GM21447 (cell line): ENCODE data around the gene TECPR2.

Source experiments
- ATAC-seq: cut with Tn5 transposase; IDR thresholded peaks from one replicate; pipeline ENCODE4 v1.9.1; 2021; ENCODE audit not compliant: unreplicated experiment

Gene TECPR2

DNA sequence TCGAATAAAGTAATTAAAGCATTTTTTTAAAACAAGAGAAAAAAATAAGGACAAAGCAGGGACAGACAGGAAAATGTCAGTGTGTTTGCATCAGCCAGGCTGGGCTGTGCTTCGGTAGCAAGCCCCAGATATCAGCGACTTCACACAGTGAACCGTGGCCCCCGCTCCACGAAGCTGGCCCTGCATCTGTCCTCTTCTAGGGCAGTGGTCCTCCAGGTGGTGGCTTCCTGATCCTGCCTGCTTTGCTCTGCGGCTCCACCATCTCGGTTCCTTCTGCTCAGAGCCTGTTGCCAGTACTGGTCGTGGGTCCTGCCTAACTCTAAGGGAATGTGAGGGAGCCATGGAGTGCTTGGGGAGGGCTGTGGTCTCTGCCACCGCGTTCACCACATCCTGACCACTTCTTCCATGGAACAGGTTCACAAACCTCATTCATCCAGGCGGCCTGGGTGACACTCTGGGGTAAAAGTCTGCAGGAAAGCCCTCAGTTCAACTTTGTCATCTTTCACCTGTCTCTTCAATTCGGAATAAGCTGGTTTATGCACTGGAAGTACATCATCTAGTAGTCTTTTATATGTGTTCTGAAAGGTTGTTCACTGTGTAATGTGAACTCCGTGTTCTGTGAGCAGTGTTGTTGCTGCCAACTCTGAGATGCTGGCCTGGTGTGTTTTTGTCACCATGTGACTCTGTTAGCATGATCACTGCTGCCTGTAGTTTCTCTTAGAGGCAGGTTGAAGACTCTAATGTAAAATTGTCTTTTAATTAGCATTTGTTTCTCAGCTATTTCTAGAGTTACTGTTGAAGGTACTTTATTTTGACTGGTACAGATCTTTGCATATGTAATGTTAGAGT, 99.0 kb downstream of the TECPR2 start:
- ATAC-seq: no peak

DNA sequence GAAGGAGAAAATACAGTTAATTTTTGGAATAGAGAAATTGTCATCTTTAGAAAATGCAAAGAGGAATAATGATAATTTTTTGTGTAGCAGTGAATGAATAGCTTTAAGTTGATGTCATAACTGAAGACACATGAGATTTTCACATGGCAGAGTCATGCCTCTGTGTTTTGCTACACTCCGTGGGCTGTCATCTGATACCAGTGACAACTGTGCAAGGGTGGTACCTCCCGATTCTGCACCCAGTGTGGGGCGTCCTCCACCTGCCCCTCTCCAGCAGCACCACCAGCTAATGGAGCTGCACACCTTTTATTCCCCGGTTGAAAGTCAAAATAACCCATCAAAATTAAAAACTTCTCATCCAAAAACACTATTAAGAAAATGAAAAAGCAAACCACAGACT, 99.7 kb downstream of the TECPR2 start:
- ATAC-seq: no peak

DNA sequence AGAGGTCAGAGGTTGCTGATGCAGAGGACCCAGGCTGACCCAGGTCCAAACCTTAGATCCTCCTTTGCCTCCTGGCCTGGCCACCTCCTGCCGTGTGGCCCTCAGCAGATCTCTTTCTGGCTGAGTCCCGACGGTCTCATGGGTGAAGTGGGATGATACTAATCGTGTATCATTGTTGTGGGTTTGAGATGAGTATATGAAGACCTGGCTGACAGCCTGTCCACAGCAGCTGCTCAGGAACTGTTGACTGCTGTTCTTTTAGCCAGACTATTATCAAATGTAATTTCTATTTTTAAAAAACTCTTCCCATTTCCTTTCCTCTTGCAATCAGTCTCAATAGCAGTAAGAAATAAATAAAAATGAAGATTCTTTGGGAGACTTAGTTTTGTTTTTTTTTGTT, 101.3 kb downstream of the TECPR2 start:
- ATAC-seq: no peak

DNA sequence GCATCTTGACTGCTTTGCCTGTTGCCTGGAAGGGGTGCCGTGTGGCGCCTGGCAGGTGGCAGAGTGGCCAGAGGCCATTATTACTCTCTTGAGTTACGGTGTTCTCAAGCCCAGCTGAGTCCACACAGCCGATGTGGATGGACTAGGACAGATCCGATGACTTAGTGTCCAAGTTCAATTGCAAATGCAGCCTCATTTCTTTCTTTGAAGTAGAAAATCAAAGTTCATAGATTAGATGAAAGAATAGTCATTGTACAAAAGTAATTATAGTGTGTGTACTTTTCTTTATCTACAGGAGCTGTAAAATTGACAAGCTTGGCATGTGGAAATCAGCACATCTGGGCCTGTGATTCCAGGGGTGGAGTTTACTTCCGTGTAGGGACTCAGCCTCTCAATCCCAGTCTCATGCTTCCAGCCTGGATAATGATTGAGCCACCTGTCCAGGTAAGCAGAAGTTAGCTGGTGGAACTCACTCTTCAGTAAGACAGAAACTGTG, 102.2 kb downstream of the TECPR2 start:
- ATAC-seq: no peak

DNA sequence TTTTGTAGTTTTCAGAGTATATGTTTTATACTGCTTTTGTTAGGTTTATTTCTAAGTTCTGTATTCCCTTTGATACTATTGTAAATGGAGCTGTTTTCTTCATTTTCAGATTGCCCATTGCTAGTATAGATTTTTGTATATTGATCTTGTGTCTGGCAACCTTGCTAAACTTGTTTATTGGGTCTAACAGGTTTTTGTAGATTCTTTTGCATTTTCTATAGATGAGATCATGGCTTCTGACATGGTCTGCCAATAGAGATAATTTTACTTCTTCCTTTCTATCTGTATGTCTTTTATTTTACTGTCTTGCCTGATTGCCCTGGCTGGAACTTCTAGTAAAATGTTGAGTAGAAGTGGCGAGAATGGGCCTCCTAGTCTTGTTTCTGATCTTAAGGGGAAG, 106.5 kb downstream of the TECPR2 start:
- no peak for ATAC-seq

DNA sequence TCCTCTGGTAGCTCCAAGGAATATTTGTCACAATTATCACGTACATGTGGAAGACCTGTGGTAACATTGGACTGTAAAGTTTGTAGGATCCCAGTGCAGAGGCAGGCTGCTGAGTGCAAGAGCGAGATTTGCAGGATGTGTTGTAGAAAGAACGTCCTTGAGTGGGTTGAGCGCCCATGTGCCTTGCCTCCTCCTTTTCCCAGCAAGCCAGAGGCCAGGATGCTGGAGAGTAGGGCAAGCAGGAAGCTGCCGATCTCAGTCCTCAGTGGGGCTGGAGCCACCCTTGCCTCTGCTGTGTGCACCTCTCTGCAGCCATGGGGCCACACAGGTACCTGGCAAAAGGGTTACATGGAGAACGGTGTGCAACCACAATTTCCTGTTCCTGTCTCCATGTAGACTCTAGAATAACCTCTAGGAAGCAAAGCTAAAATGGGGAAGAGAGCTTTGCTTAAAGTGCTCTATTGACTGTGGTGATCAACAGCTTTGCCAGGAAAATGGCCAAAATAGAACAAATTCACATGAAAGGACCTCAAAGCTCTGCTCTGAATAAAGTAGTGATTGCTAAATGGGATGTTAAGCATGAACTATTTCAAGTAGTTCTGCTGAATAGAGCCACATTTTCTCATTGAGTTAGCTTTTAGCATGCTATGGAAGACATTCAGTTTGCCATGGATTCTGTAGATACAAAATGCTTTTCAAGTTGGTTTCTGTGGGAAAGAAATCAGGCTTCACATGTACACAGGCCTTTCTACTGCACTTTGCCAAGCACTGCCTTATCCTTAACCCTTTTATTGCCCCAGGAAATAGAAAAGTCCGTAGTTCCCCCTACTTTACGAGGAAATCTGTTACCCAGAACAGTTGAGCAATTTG, 109.4 kb downstream of the TECPR2 start:
- ATAC-seq: no peak

DNA sequence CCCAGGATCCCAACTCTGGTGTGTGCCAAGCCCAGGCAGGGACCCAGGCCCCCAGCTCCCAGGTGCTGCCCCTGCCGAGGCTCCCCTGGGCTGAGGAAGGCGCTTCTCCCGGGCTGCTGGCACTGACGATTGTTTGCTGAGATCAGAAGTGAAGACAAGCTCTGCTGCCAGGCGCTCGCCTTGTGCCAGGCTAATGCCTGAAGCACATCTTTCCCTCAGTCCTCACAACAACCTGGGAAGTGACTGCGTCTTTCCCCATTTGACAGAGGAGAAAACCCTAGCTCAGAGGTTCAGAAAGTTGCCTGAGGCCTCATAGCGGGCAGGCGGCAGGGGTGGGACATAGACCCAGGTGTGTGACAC, 110.0 kb downstream of the TECPR2 start:
- ATAC-seq: no peak

DNA sequence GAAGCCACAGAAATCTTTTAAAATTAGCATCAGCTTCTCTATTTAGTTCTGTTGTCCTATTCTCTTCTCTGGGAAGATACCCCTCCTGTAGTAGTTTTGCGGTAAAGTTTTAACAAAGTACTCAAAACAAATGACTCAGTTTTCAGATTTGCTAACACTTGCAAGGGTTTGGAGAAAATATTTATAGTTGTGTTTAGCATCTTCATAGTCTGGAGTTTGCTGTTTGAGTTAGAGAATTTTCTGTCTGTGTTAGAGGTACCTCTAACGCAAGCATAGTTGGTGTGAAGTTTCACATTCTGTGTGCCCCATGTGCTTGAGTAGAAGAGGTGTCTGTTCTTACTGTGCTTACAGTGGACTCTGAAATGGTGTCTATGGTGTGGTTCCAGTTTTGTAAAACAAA, 110.8 kb downstream of the TECPR2 start:
- no peak for ATAC-seq

DNA sequence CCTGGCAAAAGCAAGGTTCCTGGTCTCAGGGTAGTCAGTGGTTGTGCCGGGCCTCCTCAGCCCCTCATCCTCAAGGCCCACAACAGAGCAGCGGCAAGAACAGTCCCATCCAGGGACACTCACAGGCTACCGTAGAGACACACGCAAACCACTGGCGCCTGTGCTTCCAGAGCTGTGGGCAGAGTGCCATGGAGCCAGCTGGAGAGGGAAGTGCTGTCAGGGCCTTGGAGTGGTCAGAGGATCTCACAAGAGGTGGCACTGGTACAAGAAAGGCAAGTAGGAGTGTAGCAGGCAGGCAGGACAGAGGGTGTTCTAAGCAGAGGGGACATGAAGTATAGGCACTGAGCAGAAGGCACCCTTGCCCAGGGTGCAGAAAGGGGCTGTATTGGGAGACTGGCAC, 112.2 kb downstream of the TECPR2 start:
- no peak for ATAC-seq

DNA sequence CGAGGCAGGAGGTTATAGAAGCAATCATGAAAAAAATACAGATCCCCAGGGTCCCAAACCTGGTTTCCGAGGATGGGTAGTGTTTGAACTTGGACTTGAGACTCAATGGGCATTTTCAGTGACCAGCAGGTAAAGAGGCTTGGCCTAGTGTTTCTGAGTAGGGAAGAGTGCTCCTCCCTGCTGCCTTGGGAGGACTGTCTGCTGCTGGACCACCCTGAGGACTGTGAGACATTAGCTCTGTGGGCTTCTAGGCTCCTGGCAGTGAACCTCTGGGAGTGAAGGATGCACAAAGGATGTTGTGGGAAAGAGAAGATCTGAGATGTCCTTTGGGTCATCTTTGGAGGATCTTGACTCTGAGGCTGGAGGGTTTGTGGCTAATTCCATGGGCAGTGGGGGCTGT, 116.4 kb downstream of the TECPR2 start:
- no peak for ATAC-seq

DNA sequence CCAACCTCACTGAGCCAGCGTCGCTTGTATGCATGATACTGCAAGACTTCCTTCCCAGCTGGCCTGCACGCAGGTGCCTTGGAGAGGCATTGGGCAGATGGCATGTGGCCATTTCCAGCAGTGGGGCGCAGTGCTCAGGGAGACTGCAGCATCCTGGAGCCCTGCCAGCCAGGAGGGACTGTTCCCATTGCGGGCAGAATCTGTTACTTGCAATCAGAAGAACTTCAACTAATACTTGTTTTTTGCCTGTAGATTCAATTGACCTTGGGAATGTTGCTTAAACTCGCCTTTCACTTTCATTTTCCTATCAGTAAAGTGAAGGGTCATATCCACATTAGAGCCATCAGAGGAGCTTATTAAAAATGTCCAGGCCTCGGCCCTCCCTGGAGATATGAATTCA, 117.0 kb downstream of the TECPR2 start:
- no peak for ATAC-seq

DNA sequence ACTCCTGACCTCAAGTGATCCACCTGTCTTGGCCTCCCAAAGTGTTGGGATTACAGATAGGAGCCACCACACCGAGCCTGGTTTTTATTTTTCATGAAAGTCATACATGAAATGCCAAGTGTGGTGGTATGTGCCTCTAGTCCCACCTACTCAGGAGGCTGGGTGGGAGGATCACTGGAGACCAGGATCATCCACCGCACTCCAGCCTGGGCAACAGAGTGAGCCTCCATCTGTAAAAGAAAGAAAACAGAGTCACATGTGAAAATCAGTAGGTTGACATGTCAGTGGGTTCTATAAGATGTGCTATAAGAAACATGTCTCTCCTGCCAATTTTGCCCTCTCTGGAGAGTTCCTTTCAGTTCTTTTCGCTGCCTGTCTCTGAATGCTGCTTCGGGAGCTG, 118.6 kb downstream of the TECPR2 start:
- no peak for ATAC-seq

DNA sequence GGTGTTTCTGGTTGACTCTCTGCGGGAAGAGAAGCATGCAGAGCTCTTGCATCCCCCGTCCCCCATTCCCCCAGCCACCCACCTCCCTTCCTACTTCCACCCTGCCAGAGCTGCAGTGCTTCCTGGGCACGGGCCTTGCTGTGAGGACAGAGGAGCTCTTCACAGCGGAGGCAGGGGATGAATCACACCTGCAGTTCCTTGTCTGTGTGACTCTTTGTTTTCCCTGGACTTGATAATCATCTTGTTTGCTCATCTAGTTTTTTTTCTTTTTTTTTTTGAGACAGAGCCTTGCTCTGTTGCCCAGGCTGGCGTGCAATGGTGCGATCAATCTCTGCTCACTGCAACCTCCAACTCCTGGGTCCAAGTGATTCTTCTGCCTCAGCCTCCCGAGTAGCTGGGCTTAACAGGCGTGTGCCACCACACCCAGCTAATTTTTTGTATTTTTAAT, 119.1 kb downstream of the TECPR2 start:
- no peak for ATAC-seq

DNA sequence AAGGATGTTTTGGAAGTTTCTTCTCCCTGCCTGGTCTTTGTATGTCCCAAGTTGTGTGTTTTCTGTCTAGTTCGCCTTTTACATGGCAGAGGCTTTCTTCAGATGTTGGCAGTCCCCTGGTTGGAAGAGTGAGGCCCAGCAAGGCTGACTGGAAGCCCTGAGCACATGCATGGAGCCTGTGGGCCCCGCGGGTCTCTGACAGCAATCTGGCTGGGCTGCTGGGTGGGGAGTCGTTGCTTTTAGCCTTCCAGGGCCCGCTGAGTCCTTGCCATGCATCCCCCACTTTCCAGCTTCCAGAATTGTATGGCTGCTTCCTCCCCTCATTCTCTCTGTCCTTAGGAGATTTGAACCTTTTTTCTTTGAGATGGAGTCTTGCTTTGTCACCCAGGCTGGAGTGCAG, 121.6 kb downstream of the TECPR2 start:
- ATAC-seq: no peak

DNA sequence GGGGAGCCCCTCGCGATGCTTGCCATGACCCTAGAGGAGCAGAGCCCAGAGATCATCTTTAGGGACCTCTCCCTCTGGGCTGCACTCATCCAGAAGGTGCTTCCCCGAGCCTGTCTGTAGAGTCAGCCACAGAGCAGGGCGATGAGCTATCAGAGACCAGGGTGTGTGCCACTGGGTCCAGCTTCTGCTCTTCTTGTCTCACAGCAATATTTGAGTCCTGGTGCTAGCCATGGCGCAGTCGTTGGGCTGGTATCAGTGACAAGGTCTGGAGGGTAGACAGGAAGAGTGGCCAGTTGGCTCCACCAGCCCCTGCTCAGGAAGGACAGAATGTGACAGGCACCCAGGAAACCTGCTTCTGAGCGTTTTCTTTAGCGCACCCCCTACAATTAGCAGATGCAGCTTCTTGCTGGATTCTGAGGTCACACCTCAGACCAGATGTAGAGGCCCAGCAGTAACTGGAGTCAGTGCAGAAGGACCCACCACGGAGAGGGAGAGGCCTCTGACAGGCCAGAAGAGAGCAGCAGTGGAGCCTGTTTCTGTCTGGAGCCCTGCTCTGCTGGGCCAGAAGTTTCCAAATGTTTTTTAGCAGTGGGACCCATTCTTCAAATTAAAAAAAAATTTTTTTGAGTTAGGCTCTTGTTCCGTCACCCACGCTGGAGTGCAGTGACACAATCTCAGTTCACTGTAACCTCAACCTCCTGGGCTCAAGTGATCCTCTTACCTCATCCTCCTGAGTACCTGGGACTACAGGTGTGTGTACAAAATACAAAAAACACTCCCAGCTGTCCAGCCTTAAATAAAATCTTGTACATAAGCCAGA, 123.2 kb downstream of the TECPR2 start:
- ATAC-seq: no peak

DNA sequence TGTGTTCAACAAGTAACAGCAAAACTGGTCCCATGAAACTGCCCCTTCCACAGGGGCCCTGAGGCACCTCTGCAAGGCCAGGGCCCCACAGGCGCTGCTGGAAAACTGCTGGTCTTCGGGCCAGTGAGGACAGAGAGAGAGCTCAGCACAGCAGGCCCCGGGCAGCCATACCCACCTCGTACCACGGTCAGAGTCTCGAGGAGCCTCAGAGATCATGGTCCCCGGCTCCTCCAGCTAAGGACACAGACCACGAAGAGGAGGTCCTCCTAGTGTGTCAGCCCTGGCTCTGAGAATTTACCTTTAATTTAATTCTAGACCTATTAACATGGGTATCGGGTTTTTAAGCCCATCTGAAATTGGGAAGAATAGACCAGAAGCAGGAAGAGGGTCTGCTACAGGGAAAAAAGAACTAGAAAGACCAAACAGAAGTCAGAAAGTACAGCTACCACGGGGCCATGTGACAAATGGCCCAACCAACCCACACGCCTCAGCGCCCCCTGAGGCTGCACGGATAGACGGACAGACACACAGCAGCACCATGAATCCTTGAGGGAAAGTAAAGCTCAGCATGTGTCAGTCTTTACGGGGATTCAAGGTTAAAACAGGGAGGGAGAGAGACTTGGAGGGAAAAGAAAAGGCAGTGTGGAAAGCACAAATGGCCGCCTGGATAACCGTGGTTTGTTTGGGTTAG, 123.9 kb downstream of the TECPR2 start:
- ATAC-seq: no peak

DNA sequence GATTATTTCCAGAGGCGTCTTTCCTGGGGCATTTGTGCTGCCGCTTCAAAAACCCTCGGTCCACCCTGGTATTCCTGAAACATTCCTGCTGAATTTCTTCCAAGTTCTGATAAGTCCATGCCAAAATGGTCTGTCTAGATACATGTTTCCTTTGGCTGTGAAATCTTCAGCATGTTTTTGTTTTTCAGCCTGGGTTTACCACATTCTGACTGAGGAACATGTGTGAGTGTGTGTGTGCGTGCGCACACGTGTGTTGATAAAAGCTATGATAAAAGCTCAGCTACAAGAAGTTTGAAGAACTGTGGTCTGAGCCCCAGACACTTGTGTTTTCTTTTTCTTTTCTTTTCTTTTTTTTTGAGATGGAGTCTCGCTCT, 124.5 kb downstream of the TECPR2 start:
- no peak for ATAC-seq

DNA sequence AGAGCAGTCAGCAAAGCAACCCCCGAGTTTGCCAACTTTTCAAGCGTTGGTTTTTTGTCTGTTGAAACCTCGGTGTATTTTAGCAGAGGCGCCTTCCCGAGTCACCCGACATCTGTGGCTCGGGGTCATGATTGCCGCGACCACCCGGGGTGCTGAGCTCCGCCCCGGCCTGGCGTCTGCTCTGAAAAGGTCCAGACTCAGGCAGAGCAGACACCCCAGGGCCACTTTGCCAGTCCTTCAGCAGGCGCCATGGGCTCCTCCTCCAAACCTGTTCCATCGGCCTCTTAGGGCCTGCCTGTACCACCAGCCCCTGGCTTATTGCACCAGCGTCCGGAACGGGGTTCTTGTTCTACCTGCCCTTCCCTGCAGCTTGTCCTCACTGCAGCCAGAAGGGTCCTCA, 127.7 kb downstream of the TECPR2 start:
- ATAC-seq: no peak

DNA sequence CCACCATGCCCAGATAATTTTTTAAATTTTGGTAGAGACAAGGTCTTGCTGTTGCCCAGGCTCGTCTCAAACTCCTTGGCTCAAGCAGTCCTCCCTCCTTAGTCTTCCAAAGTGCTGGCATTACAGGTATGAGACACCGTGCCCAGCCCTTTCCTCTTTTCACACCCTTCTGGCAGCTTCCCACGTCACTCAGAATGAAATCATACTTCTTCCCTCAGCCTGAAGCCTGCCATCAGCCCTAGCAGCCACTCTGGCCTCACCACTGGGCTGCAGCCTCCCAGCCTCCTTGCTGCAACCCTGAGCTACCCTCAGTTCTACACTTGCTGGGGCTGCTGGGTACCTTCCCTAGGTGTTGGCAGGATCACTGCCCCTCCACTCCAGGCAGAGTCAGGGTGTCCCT, 128.6 kb downstream of the TECPR2 start:
- no peak for ATAC-seq

DNA sequence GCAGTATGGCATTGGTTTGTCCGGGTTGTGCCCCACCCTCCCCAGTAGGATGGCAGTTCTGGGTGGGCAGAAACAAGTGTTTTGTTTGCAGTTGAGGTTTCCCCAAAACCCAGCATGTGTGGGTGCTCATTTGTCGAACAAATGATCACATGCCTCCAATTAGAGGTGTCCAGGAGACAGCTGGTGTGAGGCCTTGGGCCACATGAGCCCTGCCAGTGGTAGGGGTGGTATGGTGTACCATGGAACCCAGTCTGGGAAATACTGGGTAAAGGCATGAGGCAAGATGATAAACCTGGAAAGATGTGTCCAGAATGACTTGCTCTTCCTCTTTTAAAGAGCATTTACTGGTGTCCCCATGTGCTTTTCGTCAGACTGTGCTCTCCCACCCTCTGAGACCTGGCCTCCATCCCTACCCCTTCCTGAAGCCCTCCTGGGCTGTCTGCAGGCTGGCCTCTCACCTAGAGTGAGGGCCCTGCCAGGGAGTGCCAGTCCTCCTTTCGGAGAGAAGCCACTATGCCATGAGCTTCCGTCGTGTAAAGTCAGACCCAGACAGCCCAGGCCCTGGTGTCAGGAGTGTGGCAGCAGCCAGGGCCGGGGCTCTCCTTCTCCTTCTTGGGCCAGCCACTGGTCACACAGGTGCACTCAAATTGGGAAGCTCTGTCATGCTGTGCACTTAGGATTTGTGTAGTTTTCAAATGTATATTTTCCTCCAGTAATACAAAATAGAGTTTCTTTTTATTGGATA, 129.2 kb downstream of the TECPR2 start:
- no peak for ATAC-seq
